Esophagus squamous epithelium (tissue), 5 donors: ENCODE data around the gene FRRS1L. TPM values are rescaled to one million over a fixed set of nuclear protein-coding genes. Genes with fewer than 3 reads are reported as not detected.

Experiments used
- DNase-seq: peaks from one replicate; lab custom pipeline; 2025; lab: John Stamatoyannopoulos, UW
- H3K27ac ChIP-seq, 4 donors: fragments of 200-600 bp; sonication (generic); one replicate each; pipeline ENCODE4 v1.5.1; 2016 to 2019; ENCODE audit warnings: mild to moderate bottlenecking in 1 of 4
- H3K27me3 ChIP-seq, 4 donors: fragments of 200-600 bp; sonication (generic); 1 replicate in 3 of 4; 2 replicates in 1 of 4; pipeline versions ENCODE4 v1.5.1 to v1.6.0; 2017 to 2021; ENCODE audit warnings: antibody characterized with exemption in 1 of 4
- H3K36me3 ChIP-seq, 3 donors: fragments of 200-600 bp; sonication (generic); one replicate each; pipeline ENCODE4 v1.5.1; 2016 to 2019
- H3K4me1 ChIP-seq, 3 donors: fragments of 200-600 bp; sonication (generic); one replicate each; pipeline ENCODE4 v1.5.1; 2017 to 2019
- H3K4me3 ChIP-seq, 4 donors: fragments of 200-600 bp; sonication (generic); 1 replicate in 3 of 4; 2 replicates in 1 of 4; pipeline ENCODE4 v1.5.1; 2016 to 2019; ENCODE audit warnings: mild to moderate bottlenecking in 2 of 4, moderate library complexity in 1 of 4
- H3K9me3 ChIP-seq, 3 donors: fragments of 200-600 bp; sonication (generic); one replicate each; pipeline ENCODE4 v1.5.1; 2016 to 2019
- CTCF ChIP-seq, 6 experiments: fragments of 450-650 bp in 4 of 6; fragments of 200-600 bp in 2 of 6; sonication (generic) in 2 of 6; IDR thresholded peaks; one replicate each; pipeline ENCODE4 v1.5.1; 2016 to 2019; ENCODE audit warnings: antibody characterized with exemption in 6 of 6, mild to moderate bottlenecking in 4 of 6, moderate library complexity in 4 of 6
- POLR2A ChIP-seq, 4 donors: fragments of 450-650 bp; IDR thresholded peaks; one replicate each; pipeline ENCODE4 v1.6.1; 2017; ENCODE audit warnings: antibody characterized with exemption in 4 of 4, mild to moderate bottlenecking in 4 of 4, moderate library complexity in 3 of 4
- WGBS, 2 donors: methylation state at CpG; one replicate each; pipeline ENCODE4 v1.1.5; 2018; 5-methylcytosine and 5-hydroxymethylcytosine counted together
- intact Hi-C: fragments of 100-400 bp; cut with DNase I; formaldehyde crosslinking; loops from one replicate; pipeline ENCODE4 v1.15.0; 2022
- total RNA-seq, 4 donors: library from RNA; depleted of rRNA; stranded (reverse); fragments of >200 nt; gene quantifications; one replicate each; pipeline ENCODE4 v1.1.0, GENCODE V29; 2016
- donor health status: DM: yes; HTN: yes; CAD: no.

The FRRS1L gene
- total RNA-seq, 4 donors from 2014 or later, result 0.04 to 1.5 (median 0.12) TPM; not detected in 1

GRCh38 chr9:109139851-109140250 is 27.2 kb downstream of the FRRS1L start:
- WGBS, 2 donors, result 91 to 100% methylated on average over 1 of the region's 1 CpG
- H3K36me3 ChIP-seq, result no peaks in the 10 kb centered on the region
- no peaks in the 10 kb centered on the region for H3K27me3 ChIP-seq
- TF ChIP-seq POLR2A (IDR thresholded peaks at IDR 0.05) (no peak), CTCF (IDR thresholded peaks at IDR 0.05) (no peak)
- no peaks in the 10 kb centered on the region for H3K4me1 ChIP-seq
- H3K9me3 ChIP-seq, result no peaks in the 10 kb centered on the region
- intact Hi-C loops, result no loop called here
- no peak overlapping the region for H3K4me3 ChIP-seq
- H3K27ac ChIP-seq, result no peak overlapping the region
- no peak for DNase-seq

GRCh38 chr9:109138421-109138820 is 28.6 kb downstream of the FRRS1L start:
- WGBS, 2 donors, result 90 to 93% methylated on average over 2 of the region's 2 CpGs
- Histone ChIP-seq H3K4me1 (no peaks in the 10 kb centered on the region), H3K4me3 (no peak overlapping the region), H3K36me3 (no peaks in the 10 kb centered on the region), H3K27me3 (no peaks in the 10 kb centered on the region), H3K27ac (no peak overlapping the region), H3K9me3 (no peaks in the 10 kb centered on the region)
- intact Hi-C loops, result no loop called here
- no peak for TF ChIP-seq POLR2A (IDR thresholded peaks at IDR 0.05)
- no peak for TF ChIP-seq CTCF (IDR thresholded peaks at IDR 0.05)
- DNase-seq, result no peak

- Histone ChIP-seq H3K27me3 (no peaks in the 10 kb centered on the region), H3K4me1 (no peaks in the 10 kb centered on the region), H3K27ac (no peak overlapping the region), H3K36me3 (no peaks in the 10 kb centered on the region), H3K9me3 (no peaks in the 10 kb centered on the region), H3K4me3 (no peak overlapping the region)
- WGBS, 2 donors, result 83 to 100% methylated on average over 1 of the region's 1 CpG
- TF ChIP-seq CTCF (IDR thresholded peaks at IDR 0.05) (no peak), POLR2A (IDR thresholded peaks at IDR 0.05) (no peak)
- intact Hi-C loops, result no loop called here
- no peak for DNase-seq
Measured at GRCh38 chr9:109134167-109134578, 32.9 kb downstream of the FRRS1L start.

GRCh38 chr9:109133533-109133932 is 33.5 kb downstream of the FRRS1L start:
- Histone ChIP-seq H3K4me3 (no peak overlapping the region), H3K9me3 (no peaks in the 10 kb centered on the region), H3K36me3 (no peaks in the 10 kb centered on the region), H3K4me1 (no peaks in the 10 kb centered on the region), H3K27ac (no peak overlapping the region), H3K27me3 (no peaks in the 10 kb centered on the region)
- WGBS, 2 donors, result 88 to 90% methylated on average over 2 of the region's 2 CpGs
- no peak for DNase-seq
- intact Hi-C loops, result no loop called here
- TF ChIP-seq CTCF (IDR thresholded peaks at IDR 0.05) (no peak), POLR2A (IDR thresholded peaks at IDR 0.05) (no peak)

- H3K27me3 ChIP-seq, result no peaks in the 10 kb centered on the region
- H3K4me1 ChIP-seq, result no peaks in the 10 kb centered on the region
- H3K36me3 ChIP-seq, result no peaks in the 10 kb centered on the region
- intact Hi-C loops, result no loop called here
- no peak for DNase-seq
- no peak overlapping the region for H3K27ac ChIP-seq
- TF ChIP-seq POLR2A (IDR thresholded peaks at IDR 0.05), result no peak
- no peak for TF ChIP-seq CTCF (IDR thresholded peaks at IDR 0.05)
- WGBS, 2 donors, result 51 to 58% methylated on average over 2 of the region's 2 CpGs
- no peaks in the 10 kb centered on the region for H3K9me3 ChIP-seq
- no peak overlapping the region for H3K4me3 ChIP-seq
Measured at GRCh38 chr9:109132567-109133021, 34.5 kb downstream of the FRRS1L start.
